ENCODE data around the gene VWF. TPM values are rescaled to one million over a fixed set of nuclear protein-coding genes. Genes with fewer than 3 reads are reported as not detected.
A peak's percentile ranks its signal among the peaks of the same experiment; 100 is the strongest.

Gene VWF
- total RNA-seq, 1 experiment from 2014 or later, result 0.48 TPM

DNA sequence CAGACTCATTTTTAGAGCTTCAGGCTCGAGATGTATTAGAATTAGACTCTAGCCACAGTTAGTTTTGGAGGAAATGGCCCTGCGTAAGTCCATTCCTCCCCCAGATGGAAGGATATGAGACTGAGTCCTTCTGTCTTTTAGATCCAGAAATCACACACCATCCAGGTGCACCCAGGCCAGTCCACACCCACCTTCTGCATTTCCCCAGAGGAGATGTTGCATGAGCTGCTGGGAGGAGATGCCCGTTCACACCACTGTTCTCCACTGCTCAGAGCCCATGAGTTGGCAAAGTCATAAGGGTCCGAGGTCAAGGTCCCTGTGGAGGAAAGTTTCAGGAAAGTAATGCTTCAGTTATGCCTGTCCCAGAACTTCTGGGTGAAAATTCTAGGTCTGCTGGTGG lies 29.2 kb downstream of the VWF start:
- Histone ChIP-seq H3K9me3 (ENCODE audit: insufficient read depth, low read depth) (peaks cover 5% of the 10 kb centered on the region; the same call in 1 of the 2 replicates), H3K36me3 (ENCODE audit: low read depth) (no peaks in the 10 kb centered on the region), H3K9me2 (ENCODE audit: insufficient read depth) (no peaks in the 10 kb centered on the region), H3K4me2 (no peak overlapping the region), H3K4me1 (replicated peaks; ENCODE audit: insufficient read depth) (peaks cover 42% of the 10 kb centered on the region), H3K4me3 (no peak overlapping the region), H4K20me1 (ENCODE audit: insufficient read depth) (no peaks in the 10 kb centered on the region), H3K27me3 (ENCODE audit: insufficient read depth, low read depth) (no peaks in the 10 kb centered on the region), H3K27ac (no peak overlapping the region), H3F3A (ENCODE audit: insufficient read depth, low read depth) (peaks cover 30% of the 10 kb centered on the region), H2AFZ (no peak overlapping the region), H3K79me2 (ENCODE audit: low read depth) (no peaks in the 10 kb centered on the region)
- CTCF ChIA-PET, result no interaction called here
- POLR2A ChIA-PET (ENCODE audit: unreplicated experiment), result interaction anchor here (0.6 kb wide), 1 partner anchor 166 kb away, joined by 4 read pairs; no protein-coding TSS in a partner anchor
- TF ChIP-seq EZH2 (IDR thresholded peaks at IDR 0.05; ENCODE audit: low read depth) (no peak), CTCF (conservative IDR thresholded peaks at IDR 0.05) (no peak)
- intact Hi-C loops (cut with micrococcal nuclease; ENCODE audit: unreplicated experiment), result no loop called here
- no TSS peak for BruUV-seq (replicated peaks)
- DNase-seq, result no peak

DNA sequence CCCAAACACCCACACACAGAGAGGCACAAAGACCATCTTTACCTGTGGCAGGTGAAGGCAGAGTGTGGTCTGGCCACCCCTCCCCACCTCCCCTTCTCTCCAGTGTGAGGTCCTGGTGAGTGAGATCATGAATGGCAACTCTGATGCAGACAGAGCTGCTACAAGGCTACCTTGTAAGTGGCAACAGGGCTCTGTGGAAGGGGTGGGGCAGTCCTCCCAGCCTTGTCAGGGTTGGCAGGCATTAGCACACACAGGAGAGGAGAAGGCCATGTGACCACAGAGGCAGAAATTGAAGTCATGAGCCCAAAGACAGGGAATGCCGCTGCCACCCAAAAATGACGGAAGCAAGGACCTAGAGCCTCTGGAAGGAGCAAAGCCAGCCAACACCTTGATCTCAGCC lies 30.7 kb downstream of the VWF start:
- TF ChIP-seq EZH2 (IDR thresholded peaks at IDR 0.05; ENCODE audit: low read depth) (no peak), CTCF (conservative IDR thresholded peaks at IDR 0.05) (no peak)
- Histone ChIP-seq H3K9me2 (ENCODE audit: insufficient read depth) (no peaks in the 10 kb centered on the region), H4K20me1 (ENCODE audit: insufficient read depth) (no peaks in the 10 kb centered on the region), H3K4me2 (peak overlapping the region; percentile 73), H2AFZ (peak overlapping the region; percentile 33), H3K27ac (peak overlapping the region; percentile 80), H3K9me3 (ENCODE audit: insufficient read depth, low read depth) (no peaks in the 10 kb centered on the region), H3K4me3 (peak overlapping the region; percentile 17; the same call in 1 of the 2 replicates), H3K27me3 (ENCODE audit: insufficient read depth, low read depth) (no peaks in the 10 kb centered on the region), H3K36me3 (ENCODE audit: low read depth) (no peaks in the 10 kb centered on the region), H3K79me2 (ENCODE audit: low read depth) (no peaks in the 10 kb centered on the region), H3F3A (ENCODE audit: insufficient read depth, low read depth) (peaks cover 38% of the 10 kb centered on the region), H3K4me1 (replicated peaks; ENCODE audit: insufficient read depth) (peaks cover 53% of the 10 kb centered on the region)
- CTCF ChIA-PET, result interaction anchor here (1.1 to 1.8 kb wide), 5 partner anchors 9 to 191 kb away, joined by 3 to 7 read pairs (median 6); no protein-coding TSS in a partner anchor
- intact Hi-C loops (cut with micrococcal nuclease; ENCODE audit: unreplicated experiment), result loop anchor here (1.0 kb wide), 2 partner anchors 28 to 187 kb away; no protein-coding TSS in a partner anchor
- TSS peak; percentile 45 for BruUV-seq (replicated peaks)
- POLR2A ChIA-PET (ENCODE audit: unreplicated experiment), result interaction anchor here (0.5 to 1.8 kb wide), 5 partner anchors 10 to 201 kb away, joined by 6 to 35 read pairs (median 9); no protein-coding TSS in a partner anchor
- peak; percentile 66 to 68 for DNase-seq

DNA sequence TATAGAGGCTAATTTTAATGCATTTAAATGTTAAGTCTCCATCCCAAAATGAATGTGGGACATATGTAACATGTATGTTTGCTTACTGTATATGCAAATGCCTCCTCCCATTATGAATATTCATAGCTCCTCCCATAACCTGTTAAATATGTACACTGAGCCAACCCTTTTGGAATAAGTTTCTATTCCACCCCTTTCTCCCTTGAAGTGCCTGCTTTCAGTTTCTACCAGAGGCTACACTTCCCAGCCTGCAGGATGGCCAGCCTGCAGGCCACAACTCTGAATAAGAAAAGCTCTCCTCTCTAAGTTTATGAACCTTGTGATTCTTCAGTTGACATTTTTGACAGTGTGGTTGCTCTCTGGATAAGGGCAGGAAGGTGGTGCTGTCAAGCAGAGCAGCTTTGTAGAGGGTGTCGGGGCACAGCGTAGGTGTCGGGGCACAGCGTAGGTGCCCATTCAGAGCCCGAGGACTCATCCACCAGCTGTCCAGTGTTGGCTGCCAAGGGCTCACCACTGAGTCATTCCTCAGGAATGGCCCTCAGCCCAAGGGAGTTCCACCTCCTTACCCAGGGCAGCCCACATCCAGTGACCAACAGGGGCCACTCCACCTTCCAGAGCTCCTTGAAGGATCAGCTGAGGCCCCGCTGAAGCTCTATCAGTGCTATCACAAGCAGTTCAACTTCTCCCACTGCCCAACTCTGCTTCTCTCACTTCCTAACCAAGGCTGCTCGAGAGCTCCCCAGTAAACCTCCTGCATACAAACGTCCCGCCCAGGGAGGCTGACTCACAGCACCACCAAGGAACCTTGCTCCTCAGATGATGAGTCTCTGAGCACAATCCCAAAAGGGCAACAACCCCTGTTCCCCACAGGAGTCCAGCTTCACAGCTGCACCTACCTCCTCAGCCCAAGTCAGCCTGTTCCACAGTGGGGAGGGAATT lies 31.4 kb downstream of the VWF start:
- H3K9me3 ChIP-seq (ENCODE audit: insufficient read depth, low read depth), result no peaks in the 10 kb centered on the region
- DNase-seq, result peak; percentile 97
- no peaks in the 10 kb centered on the region for H3K27me3 ChIP-seq (ENCODE audit: insufficient read depth, low read depth)
- intact Hi-C loops (cut with micrococcal nuclease; ENCODE audit: unreplicated experiment), result loop anchor here (1.0 kb wide), 2 partner anchors 28 to 187 kb away; no protein-coding TSS in a partner anchor
- ChIA-PET POLR2A (ENCODE audit: unreplicated experiment) (interaction anchor here (0.5 to 1.8 kb wide), 18 partner anchors 9 to 444 kb away, joined by 3 to 35 read pairs (median 5); partner anchors contain the start of gene GAPDH), CTCF (interaction anchor here (0.5 to 1.8 kb wide), 8 partner anchors 8 to 192 kb away, joined by 3 to 16 read pairs (median 6); no protein-coding TSS in a partner anchor)
- BruUV-seq (replicated peaks), result TSS peak; percentile 18
- H4K20me1 ChIP-seq (ENCODE audit: insufficient read depth), result no peaks in the 10 kb centered on the region
- peak overlapping the region; percentile 80 for H3K27ac ChIP-seq
- H3K79me2 ChIP-seq (ENCODE audit: low read depth), result no peaks in the 10 kb centered on the region
- peak overlapping the region; percentile 73 for H3K4me2 ChIP-seq
- H3K36me3 ChIP-seq (ENCODE audit: low read depth), result no peaks in the 10 kb centered on the region
- peaks cover 59% of the 10 kb centered on the region for H3K4me1 ChIP-seq (replicated peaks; ENCODE audit: insufficient read depth)
- peaks cover 45% of the 10 kb centered on the region for H3F3A ChIP-seq (ENCODE audit: insufficient read depth, low read depth)
- H2AFZ ChIP-seq, result peak overlapping the region; percentile 33
- H3K4me3 ChIP-seq, result peak overlapping the region; percentile 37
- no peaks in the 10 kb centered on the region for H3K9me2 ChIP-seq (ENCODE audit: insufficient read depth)
- no peak; the same call in 1 of the 2 replicates for TF ChIP-seq CTCF (conservative IDR thresholded peaks at IDR 0.05)
- TF ChIP-seq EZH2 (IDR thresholded peaks at IDR 0.05; ENCODE audit: low read depth), result no peak

Data from PC-9 (cell line).